CD14-positive monocyte (primary cell): ENCODE data around the gene MRPL51. TPM values are rescaled to one million over a fixed set of nuclear protein-coding genes. Genes with fewer than 3 reads are reported as not detected.

Experiments used
- DNase-seq, 3 donors: peaks; one replicate each; pipeline ENCODE4 v3.0.0-alpha.2; 2011 to 2022
- H2AFZ ChIP-seq: 2 replicates; pipeline ENCODE4 v1.6.0; 2012; ENCODE audit warnings: mild to moderate bottlenecking, low read depth, low read length, inconsistent platforms; ENCODE audit not compliant: insufficient read depth, poor library complexity, severe bottlenecking
- H3K27ac ChIP-seq, 2 donors: 1 replicate in 1 of 2; 2 replicates in 1 of 2; pipeline ENCODE4 v1.5.1; 2012 to 2013; ENCODE audit warnings: low read length in 2 of 2, control low read depth in 1 of 2, inconsistent platforms in 1 of 2, low read depth in 1 of 2, mild to moderate bottlenecking in 1 of 2
- H3K27me3 ChIP-seq, 2 donors: one replicate each; pipeline versions ENCODE4 v1.6.0 to v1.6.1; 2011 to 2013; ENCODE audit warnings: low read length in 2 of 2; ENCODE audit not compliant: control insufficient read depth in 2 of 2, insufficient read depth in 2 of 2
- H3K36me3 ChIP-seq, 2 donors: replicated peaks in 1 of 2; 1 replicate in 1 of 2; 2 replicates in 1 of 2; pipeline versions ENCODE4 v1.5.1 to v1.6.1; 2012 to 2013; ENCODE audit warnings: low read length in 2 of 2, control low read depth in 1 of 2, inconsistent platforms in 1 of 2, mild to moderate bottlenecking in 1 of 2; ENCODE audit not compliant: insufficient read depth in 2 of 2, control insufficient read depth in 1 of 2
- H3K4me1 ChIP-seq, 2 donors: 1 replicate in 1 of 2; 2 replicates in 1 of 2; pipeline versions ENCODE4 v1.5.1 to v1.6.1; 2012 to 2013; ENCODE audit warnings: low read length in 2 of 2, control low read depth in 1 of 2, inconsistent platforms in 1 of 2, mild to moderate bottlenecking in 1 of 2, moderate library complexity in 1 of 2; ENCODE audit not compliant: insufficient read depth in 2 of 2, control insufficient read depth in 1 of 2
- H3K4me2 ChIP-seq: replicated peaks from 2 replicates; pipeline ENCODE3; 2012; ENCODE audit warnings: low read length, moderate library complexity, mild to moderate bottlenecking; ENCODE audit not compliant: poor library complexity, severe bottlenecking; ENCODE audit errors: extremely low read depth
- H3K4me3 ChIP-seq, 3 experiments: fragments of 200-600 bp in 1 of 3; sonication (generic) in 1 of 3; replicated peaks in 1 of 3; 1 replicate in 2 of 3; 2 replicates in 1 of 3; pipeline ENCODE4 v1.5.1; 2011 to 2013; ENCODE audit warnings: low read length in 3 of 3, mild to moderate bottlenecking in 3 of 3, control low read depth in 2 of 3, low read depth in 2 of 3, inconsistent platforms in 1 of 3, moderate library complexity in 1 of 3
- H3K79me2 ChIP-seq: 2 replicates; pipeline ENCODE4 v1.6.0; 2012; ENCODE audit warnings: mild to moderate bottlenecking, control low read depth, inconsistent platforms, low read length, moderate library complexity; ENCODE audit not compliant: insufficient read depth
- H3K9ac ChIP-seq: 2 replicates; pipeline ENCODE4 v1.6.0; 2017; ENCODE audit warnings: low read length, mild to moderate bottlenecking; ENCODE audit not compliant: insufficient read depth, poor library complexity, severe bottlenecking
- H3K9me3 ChIP-seq, 2 donors: replicated peaks in 1 of 2; 1 replicate in 1 of 2; 2 replicates in 1 of 2; pipeline versions ENCODE4 v1.5.1 to v1.6.1; 2012 to 2013; ENCODE audit warnings: low read length in 2 of 2, control low read depth in 1 of 2; ENCODE audit not compliant: control insufficient read depth in 1 of 2, insufficient read depth in 1 of 2
- H4K20me1 ChIP-seq: 2 replicates; pipeline ENCODE4 v1.6.0; 2012; ENCODE audit warnings: mild to moderate bottlenecking, low read length, control low read depth, moderate library complexity; ENCODE audit not compliant: insufficient read depth
- H3K27ac Mint-ChIP-seq, 7 donors: one replicate each; pipeline ENCODE4 v1.8.0; 2020; ENCODE audit warnings: mild to moderate bottlenecking in 7 of 7, mixed read lengths in 7 of 7, moderate library complexity in 6 of 7, inconsistent platforms in 2 of 7
- H3K27me3 Mint-ChIP-seq, 3 donors: one replicate each; pipeline ENCODE4 v1.8.0; 2021 to 2022; ENCODE audit warnings: low read depth in 3 of 3, mild to moderate bottlenecking in 3 of 3, mixed read lengths in 3 of 3, moderate library complexity in 3 of 3, inconsistent platforms in 1 of 3
- H3K36me3 Mint-ChIP-seq, 2 donors: one replicate each; pipeline ENCODE4 v1.8.0; 2020; ENCODE audit warnings: mixed read lengths in 2 of 2, inconsistent platforms in 1 of 2, mild to moderate bottlenecking in 1 of 2
- H3K4me1 Mint-ChIP-seq: one replicate; pipeline ENCODE4 v1.8.0; 2020; ENCODE audit warnings: mild to moderate bottlenecking, mixed read lengths
- H3K4me3 Mint-ChIP-seq, 2 donors: one replicate each; pipeline ENCODE4 v1.8.0; 2020; ENCODE audit warnings: mild to moderate bottlenecking in 2 of 2, mixed read lengths in 2 of 2, moderate library complexity in 1 of 2
- H3K9me3 Mint-ChIP-seq, 7 donors: one replicate each; pipeline ENCODE4 v1.8.0; 2020 to 2022; ENCODE audit warnings: mixed read lengths in 7 of 7, mild to moderate bottlenecking in 6 of 7, moderate library complexity in 6 of 7, inconsistent platforms in 2 of 7
- CTCF ChIP-seq: fragments of 200-600 bp; IDR thresholded peaks from one replicate; pipeline ENCODE4 v1.8.0; 2022; ENCODE audit warnings: antibody characterized with exemption, mild to moderate bottlenecking
- WGBS: methylation state at CpG from one replicate; pipeline ENCODE4 v1.1.5; 2013; ENCODE audit warnings: missing lambda C conversion rate; ENCODE audit not compliant: insufficient coverage; 5-methylcytosine and 5-hydroxymethylcytosine counted together
- intact Hi-C, 2 donors: fragments of 100-400 bp; cut with micrococcal nuclease; formaldehyde crosslinking; loops; one replicate each; pipeline versions ENCODE4 v1.15.0 to v1.15.1; 2023
- polyA plus RNA-seq, 3 donors: library from polyadenylated mRNA; depleted of rRNA in 1 of 3; unstranded in 2 of 3; stranded (reverse) in 1 of 3; fragments of 300-500 nt in 2 of 3; fragments of >200 nt in 1 of 3; fragmentation: Illumina TruSeq in 2 of 3; gene quantifications; 1 replicate in 2 of 3; 2 replicates in 1 of 3; pipeline ENCODE4 v1.2.3, GENCODE V29; 2012 to 2021

The MRPL51 gene
- polyA plus RNA-seq, 3 donors, result 22.0 to 238 (median 189) TPM

- Mint-ChIP-seq H3K27ac (peak overlapping the region; percentile 92 to 97 (median 95)), H3K27me3 (no peaks in the 10 kb centered on the region), H3K4me3 (peak overlapping the region; percentile 95 to 98), H3K4me1 (peaks cover 31% of the 10 kb centered on the region), H3K36me3 (peaks cover 43 to 50% of the 10 kb centered on the region in 2 donors), H3K9me3 (no peaks in the 10 kb centered on the region)
- Histone ChIP-seq H4K20me1 (no peaks in the 10 kb centered on the region), H3K9me3 (no peaks in the 10 kb centered on the region), H3K4me2 (peak overlapping the region; percentile 91), H2AFZ (peak overlapping the region; percentile 97), H3K4me3 (peak overlapping the region; percentile 63 to 94 (median 66)), H3K9ac (peak overlapping the region; percentile 88), H3K27ac (peak overlapping the region in 1 of 2 donors; percentile 92), H3K79me2 (peaks cover 32% of the 10 kb centered on the region), H3K36me3 (peaks cover 28 to 50% of the 10 kb centered on the region in 2 donors), H3K4me1 (peaks cover 21 to 24% of the 10 kb centered on the region in 2 donors), H3K27me3 (no peaks in the 10 kb centered on the region)
- intact Hi-C loops, result no loop called here
- DNase-seq, result no peak
- no peak for TF ChIP-seq CTCF
- 56% methylated on average over 17 of the region's 17 CpGs for WGBS
These were observed 40.0 kb downstream of the MRPL51 start for GRCh38 chr12:6452944-6453630.

DNA sequence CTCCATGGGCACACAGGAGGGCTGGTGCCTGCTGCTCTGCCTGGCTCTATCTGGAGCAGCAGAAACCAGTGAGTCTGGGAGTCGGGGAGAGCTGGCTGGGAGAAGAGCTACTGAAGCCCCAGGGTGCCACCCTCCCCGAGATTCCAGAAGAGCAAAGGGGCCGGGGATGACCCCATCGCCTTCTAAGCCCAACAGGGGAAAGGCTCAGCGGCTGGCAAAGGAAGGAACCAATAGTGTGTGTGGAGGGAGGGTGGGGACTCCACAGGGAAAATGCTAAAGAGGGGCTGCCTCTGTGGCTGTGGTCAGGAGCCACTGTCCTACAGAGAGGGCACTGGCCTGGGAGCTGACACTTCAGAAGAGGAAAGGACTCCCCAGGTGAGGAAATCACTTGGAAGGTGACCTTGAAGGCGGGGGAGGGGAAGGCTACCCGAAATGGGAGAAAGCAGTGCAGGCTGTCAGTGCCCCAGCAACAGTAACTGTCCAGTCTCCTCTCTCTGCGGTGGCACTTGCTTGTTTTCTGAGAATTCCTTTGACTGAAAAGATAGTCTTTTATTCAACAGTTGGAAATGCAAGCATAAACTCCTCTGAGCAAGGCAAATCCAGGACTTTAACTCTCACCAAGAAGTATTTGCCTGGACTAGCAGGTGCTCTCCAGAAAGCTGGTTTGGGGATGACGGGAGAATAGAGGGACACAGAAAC lies 40.7 kb downstream of the MRPL51 start:
- Histone ChIP-seq H3K79me2 (peaks cover 28% of the 10 kb centered on the region), H3K9ac (peak overlapping the region; percentile 88), H3K27ac (peak overlapping the region; percentile 85 to 92), H3K36me3 (peaks cover 23 to 44% of the 10 kb centered on the region in 2 donors), H3K4me3 (peak overlapping the region; percentile 63 to 94 (median 66)), H3K9me3 (no peaks in the 10 kb centered on the region), H3K4me1 (peaks cover 21 to 24% of the 10 kb centered on the region in 2 donors), H3K4me2 (peak overlapping the region; percentile 91), H2AFZ (peak overlapping the region; percentile 97), H4K20me1 (no peaks in the 10 kb centered on the region), H3K27me3 (no peaks in the 10 kb centered on the region)
- no peak for DNase-seq
- H3K4me3 Mint-ChIP-seq, result peak overlapping the region; percentile 95 to 98
- intact Hi-C loops, result no loop called here
- 5% methylated on average over 7 of the region's 9 CpGs for WGBS
- peak overlapping the region; percentile 92 to 97 (median 95) for H3K27ac Mint-ChIP-seq
- no peaks in the 10 kb centered on the region for H3K9me3 Mint-ChIP-seq
- H3K27me3 Mint-ChIP-seq, result no peaks in the 10 kb centered on the region
- no peak for TF ChIP-seq CTCF
- H3K36me3 Mint-ChIP-seq, result peaks cover 43 to 47% of the 10 kb centered on the region in 2 donors
- peaks cover 31% of the 10 kb centered on the region for H3K4me1 Mint-ChIP-seq
